ENCODE results near the gene MYH14.

DNA sequence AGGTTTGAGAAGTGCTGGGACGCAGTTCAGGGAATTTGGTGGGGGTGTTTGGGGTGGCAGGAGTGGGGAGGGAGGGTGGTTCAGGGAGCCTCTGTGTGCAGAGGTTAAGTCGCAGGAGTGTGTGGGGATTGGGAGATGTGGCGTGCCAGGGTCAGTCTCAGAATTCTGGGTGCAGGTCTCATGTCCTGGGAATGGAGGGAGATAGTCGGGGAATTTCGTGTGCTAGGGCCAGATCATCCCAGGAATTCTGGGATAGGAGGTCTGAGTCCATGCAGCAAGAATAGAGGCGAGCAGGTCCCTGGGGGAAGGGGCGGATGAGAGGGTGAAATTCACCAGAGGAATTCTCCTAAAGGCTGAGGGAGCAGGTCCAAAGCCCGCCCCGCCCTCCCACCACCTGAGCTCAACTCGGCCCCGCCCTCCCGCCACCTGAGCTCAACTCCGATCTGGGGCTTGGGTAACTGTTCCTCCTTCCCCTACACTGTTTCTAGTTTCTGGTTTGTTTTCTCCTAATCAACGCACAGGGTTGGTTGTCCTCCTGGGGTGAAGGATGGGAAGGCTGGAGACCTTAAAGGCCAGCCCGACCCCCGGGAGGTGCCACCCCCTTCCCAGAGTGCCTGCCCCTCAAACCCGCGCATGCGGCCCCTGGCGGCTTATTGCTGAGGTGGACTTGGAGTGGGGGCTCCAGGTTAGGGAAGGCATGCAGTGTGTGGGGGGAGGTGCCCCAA is 110.6 kb downstream of the MYH14 start:
- TF ChIP-seq, protein P1, sequence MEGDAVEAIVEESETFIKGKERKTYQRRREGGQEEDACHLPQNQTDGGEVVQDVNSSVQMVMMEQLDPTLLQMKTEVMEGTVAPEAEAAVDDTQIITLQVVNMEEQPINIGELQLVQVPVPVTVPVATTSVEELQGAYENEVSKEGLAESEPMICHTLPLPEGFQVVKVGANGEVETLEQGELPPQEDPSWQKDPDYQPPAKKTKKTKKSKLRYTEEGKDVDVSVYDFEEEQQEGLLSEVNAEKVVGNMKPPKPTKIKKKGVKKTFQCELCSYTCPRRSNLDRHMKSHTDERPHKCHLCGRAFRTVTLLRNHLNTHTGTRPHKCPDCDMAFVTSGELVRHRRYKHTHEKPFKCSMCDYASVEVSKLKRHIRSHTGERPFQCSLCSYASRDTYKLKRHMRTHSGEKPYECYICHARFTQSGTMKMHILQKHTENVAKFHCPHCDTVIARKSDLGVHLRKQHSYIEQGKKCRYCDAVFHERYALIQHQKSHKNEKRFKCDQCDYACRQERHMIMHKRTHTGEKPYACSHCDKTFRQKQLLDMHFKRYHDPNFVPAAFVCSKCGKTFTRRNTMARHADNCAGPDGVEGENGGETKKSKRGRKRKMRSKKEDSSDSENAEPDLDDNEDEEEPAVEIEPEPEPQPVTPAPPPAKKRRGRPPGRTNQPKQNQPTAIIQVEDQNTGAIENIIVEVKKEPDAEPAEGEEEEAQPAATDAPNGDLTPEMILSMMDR (optimal IDR thresholded peaks at IDR 0.05 in 1 of 3, IDR thresholded peaks at IDR 0.05 in 1 of 3, conservative IDR thresholded peaks at IDR 0.05 in 1 of 3; ENCODE audit: extremely low read depth in 1 of 3, insufficient read depth in 2 of 3, low read length in 3 of 3): no peak
- peak; percentile 55 for TF ChIP-seq EZH2 (IDR thresholded peaks at IDR 0.05; ENCODE audit: low read length)
